K562 treated with DMSO at 1 percent for 4 hours (cell line): ENCODE measurements around the gene SMTN. TPM values are rescaled to one million over a fixed set of nuclear protein-coding genes. Genes with fewer than 3 reads are reported as not detected.

Experiments used
- total RNA-seq: library from RNA; unstranded; fragments of 300-600 nt; gene quantifications from 2 replicates; pipeline ENCODE4 v1.2.3, GENCODE V29; 2022; ENCODE audit not compliant: insufficient read depth

Gene SMTN
- 27.3 and 36.8 TPM in 2 replicates for total RNA-seq

GRCh38 chr22:31080848-31081649 lies at the start of gene SMTN:
SMTN (plus strand) TSS chr22:31081318; CDS start chr22:31083259, 1,941 bp downstream.

GRCh38 chr22:31107178-31107893 lies 26.2 kb downstream of the SMTN start, which contains the start of gene SELENOM:
SELENOM (minus strand) TSS chr22:31107568; CDS start chr22:31107505, 63 bp downstream.

GRCh38 chr22:31122532-31123291 lies 41.6 kb downstream of the SMTN start, which contains the start of gene INPP5J:
INPP5J (plus strand) TSS chr22:31122966; CDS start chr22:31123015, 49 bp downstream.

GRCh38 chr22:31139866-31140716 lies 59.0 kb downstream of the SMTN start, which contains the start of gene PLA2G3:
PLA2G3 (minus strand) TSS chr22:31140508; CDS start chr22:31140354, 154 bp downstream.

Other genes with a start within 250 kb of the SMTN start
- gene MORC2, start 112.5 kb upstream of the SMTN start, total RNA-seq, result 9.3 and 15.3 TPM in 2 replicates
- gene TUG1, start 112.1 kb upstream of the SMTN start, total RNA-seq, result 27.5 and 34.8 TPM in 2 replicates
- gene SELENOM, start 26.2 kb downstream of the SMTN start, total RNA-seq, result 65.5 and 78.0 TPM in 2 replicates
- gene INPP5J, start 41.6 kb downstream of the SMTN start, total RNA-seq, result 32.4 and 53.8 TPM in 2 replicates
- gene PLA2G3, start 59.2 kb downstream of the SMTN start, total RNA-seq, result 1.6 TPM in 1 of 2 replicates, not detected in the other
- gene RNF185, start 78.9 kb downstream of the SMTN start, total RNA-seq, result 17.8 and 18.3 TPM in 2 replicates
- 7.5 and 7.7 TPM in 2 replicates for gene LIMK2, start 131.0 kb downstream of the SMTN start, total RNA-seq
- 1.3 and 2.2 TPM in 2 replicates for gene PIK3IP1, start 211.2 kb downstream of the SMTN start, total RNA-seq